CD14-positive monocyte (primary cell): Measurements from ENCODE around the gene FHL5. TPM values are rescaled to one million over a fixed set of nuclear protein-coding genes. Genes with fewer than 3 reads are reported as not detected.

ENCODE experiments used
- DNase-seq, 3 donors: peaks; one replicate each; pipeline ENCODE4 v3.0.0-alpha.2; 2011 to 2022
- H2AFZ ChIP-seq: 2 replicates; pipeline ENCODE4 v1.6.0; 2012; ENCODE audit warnings: mild to moderate bottlenecking, low read depth, low read length, inconsistent platforms; ENCODE audit not compliant: insufficient read depth, poor library complexity, severe bottlenecking
- H3K27ac ChIP-seq, 2 donors: 1 replicate in 1 of 2; 2 replicates in 1 of 2; pipeline ENCODE4 v1.5.1; 2012 to 2013; ENCODE audit warnings: low read length in 2 of 2, control low read depth in 1 of 2, inconsistent platforms in 1 of 2, low read depth in 1 of 2, mild to moderate bottlenecking in 1 of 2
- H3K27me3 ChIP-seq, 2 donors: one replicate each; pipeline versions ENCODE4 v1.6.0 to v1.6.1; 2011 to 2013; ENCODE audit warnings: low read length in 2 of 2; ENCODE audit not compliant: control insufficient read depth in 2 of 2, insufficient read depth in 2 of 2
- H3K36me3 ChIP-seq, 2 donors: replicated peaks in 1 of 2; 1 replicate in 1 of 2; 2 replicates in 1 of 2; pipeline versions ENCODE4 v1.5.1 to v1.6.1; 2012 to 2013; ENCODE audit warnings: low read length in 2 of 2, control low read depth in 1 of 2, inconsistent platforms in 1 of 2, mild to moderate bottlenecking in 1 of 2; ENCODE audit not compliant: insufficient read depth in 2 of 2, control insufficient read depth in 1 of 2
- H3K4me1 ChIP-seq, 2 donors: 1 replicate in 1 of 2; 2 replicates in 1 of 2; pipeline versions ENCODE4 v1.5.1 to v1.6.1; 2012 to 2013; ENCODE audit warnings: low read length in 2 of 2, control low read depth in 1 of 2, inconsistent platforms in 1 of 2, mild to moderate bottlenecking in 1 of 2, moderate library complexity in 1 of 2; ENCODE audit not compliant: insufficient read depth in 2 of 2, control insufficient read depth in 1 of 2
- H3K4me2 ChIP-seq: replicated peaks from 2 replicates; pipeline ENCODE3; 2012; ENCODE audit warnings: low read length, moderate library complexity, mild to moderate bottlenecking; ENCODE audit not compliant: poor library complexity, severe bottlenecking; ENCODE audit errors: extremely low read depth
- H3K4me3 ChIP-seq, 3 experiments: fragments of 200-600 bp in 1 of 3; sonication (generic) in 1 of 3; replicated peaks in 1 of 3; 1 replicate in 2 of 3; 2 replicates in 1 of 3; pipeline ENCODE4 v1.5.1; 2011 to 2013; ENCODE audit warnings: low read length in 3 of 3, mild to moderate bottlenecking in 3 of 3, control low read depth in 2 of 3, low read depth in 2 of 3, inconsistent platforms in 1 of 3, moderate library complexity in 1 of 3
- H3K79me2 ChIP-seq: 2 replicates; pipeline ENCODE4 v1.6.0; 2012; ENCODE audit warnings: mild to moderate bottlenecking, control low read depth, inconsistent platforms, low read length, moderate library complexity; ENCODE audit not compliant: insufficient read depth
- H3K9ac ChIP-seq: 2 replicates; pipeline ENCODE4 v1.6.0; 2017; ENCODE audit warnings: low read length, mild to moderate bottlenecking; ENCODE audit not compliant: insufficient read depth, poor library complexity, severe bottlenecking
- H3K9me3 ChIP-seq, 2 donors: replicated peaks in 1 of 2; 1 replicate in 1 of 2; 2 replicates in 1 of 2; pipeline versions ENCODE4 v1.5.1 to v1.6.1; 2012 to 2013; ENCODE audit warnings: low read length in 2 of 2, control low read depth in 1 of 2; ENCODE audit not compliant: control insufficient read depth in 1 of 2, insufficient read depth in 1 of 2
- H4K20me1 ChIP-seq: 2 replicates; pipeline ENCODE4 v1.6.0; 2012; ENCODE audit warnings: mild to moderate bottlenecking, low read length, control low read depth, moderate library complexity; ENCODE audit not compliant: insufficient read depth
- H3K27ac Mint-ChIP-seq, 7 donors: one replicate each; pipeline ENCODE4 v1.8.0; 2020; ENCODE audit warnings: mild to moderate bottlenecking in 7 of 7, mixed read lengths in 7 of 7, moderate library complexity in 6 of 7, inconsistent platforms in 2 of 7
- H3K27me3 Mint-ChIP-seq, 3 donors: one replicate each; pipeline ENCODE4 v1.8.0; 2021 to 2022; ENCODE audit warnings: low read depth in 3 of 3, mild to moderate bottlenecking in 3 of 3, mixed read lengths in 3 of 3, moderate library complexity in 3 of 3, inconsistent platforms in 1 of 3
- H3K36me3 Mint-ChIP-seq, 2 donors: one replicate each; pipeline ENCODE4 v1.8.0; 2020; ENCODE audit warnings: mixed read lengths in 2 of 2, inconsistent platforms in 1 of 2, mild to moderate bottlenecking in 1 of 2
- H3K4me1 Mint-ChIP-seq: one replicate; pipeline ENCODE4 v1.8.0; 2020; ENCODE audit warnings: mild to moderate bottlenecking, mixed read lengths
- H3K4me3 Mint-ChIP-seq, 2 donors: one replicate each; pipeline ENCODE4 v1.8.0; 2020; ENCODE audit warnings: mild to moderate bottlenecking in 2 of 2, mixed read lengths in 2 of 2, moderate library complexity in 1 of 2
- H3K9me3 Mint-ChIP-seq, 7 donors: one replicate each; pipeline ENCODE4 v1.8.0; 2020 to 2022; ENCODE audit warnings: mixed read lengths in 7 of 7, mild to moderate bottlenecking in 6 of 7, moderate library complexity in 6 of 7, inconsistent platforms in 2 of 7
- WGBS: methylation state at CpG from one replicate; pipeline ENCODE4 v1.1.5; 2013; ENCODE audit warnings: missing lambda C conversion rate; ENCODE audit not compliant: insufficient coverage; 5-methylcytosine and 5-hydroxymethylcytosine counted together
- intact Hi-C, 2 donors: fragments of 100-400 bp; cut with micrococcal nuclease; formaldehyde crosslinking; loops; one replicate each; pipeline versions ENCODE4 v1.15.0 to v1.15.1; 2023
- polyA plus RNA-seq, 3 donors: library from polyadenylated mRNA; depleted of rRNA in 1 of 3; unstranded in 2 of 3; stranded (reverse) in 1 of 3; fragments of 300-500 nt in 2 of 3; fragments of >200 nt in 1 of 3; fragmentation: Illumina TruSeq in 2 of 3; gene quantifications; 1 replicate in 2 of 3; 2 replicates in 1 of 3; pipeline ENCODE4 v1.2.3, GENCODE V29; 2012 to 2021
- small RNA-seq: library from RNA; depleted of rRNA; stranded (forward); fragments of <200 nt; gene quantifications from one replicate; pipeline ENCODE3, GENCODE V24; 2012; ENCODE audit warnings: low read depth; ENCODE audit not compliant: insufficient read length
- TF ChIP-seq, protein P1 (sequence below): fragments of 200-600 bp; IDR thresholded peaks from one replicate; pipeline ENCODE4 v1.8.0; 2022; ENCODE audit warnings: antibody characterized with exemption, mild to moderate bottlenecking

FHL5 gene
- polyA plus RNA-seq, 3 donors = not detected

DNA sequence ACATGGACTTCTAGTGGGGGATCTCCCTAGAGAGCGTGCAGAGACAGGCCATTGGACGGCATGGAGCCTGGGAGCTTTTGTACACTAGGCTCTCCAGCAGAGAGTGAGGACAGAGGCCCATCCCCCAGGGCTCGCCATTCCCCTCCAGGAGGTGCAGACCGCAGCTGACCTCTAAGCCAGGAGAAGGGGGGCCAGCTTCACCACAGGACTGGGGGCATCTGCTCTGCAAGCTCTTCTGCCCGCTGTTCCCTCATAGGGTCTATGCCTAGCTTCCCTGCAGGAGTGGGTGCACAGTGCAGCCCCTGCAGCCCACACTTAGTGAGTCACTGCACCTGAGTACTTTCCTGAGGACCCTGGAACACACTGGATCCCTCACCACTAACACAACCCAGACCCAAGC, 94.4 kb downstream of the FHL5 start:
- Histone ChIP-seq H3K9me3 (peaks cover 0 to 9% of the 10 kb centered on the region in 2 donors), H3K9ac (no peak overlapping the region), H3K4me2 (no peak overlapping the region), H3K27me3 (no peaks in the 10 kb centered on the region), H3K4me1 (no peaks in the 10 kb centered on the region), H4K20me1 (no peaks in the 10 kb centered on the region), H2AFZ (no peak overlapping the region), H3K79me2 (no peaks in the 10 kb centered on the region), H3K27ac (no peak overlapping the region), H3K4me3 (no peak overlapping the region), H3K36me3 (no peaks in the 10 kb centered on the region)
- H3K27ac Mint-ChIP-seq = no peak overlapping the region
- intact Hi-C loops = no loop called here
- peaks cover 0 to 15% (median 4%) of the 10 kb centered on the region in 7 donors for H3K9me3 Mint-ChIP-seq
- 82% methylated on average over 5 of the region's 5 CpGs for WGBS
- no peaks in the 10 kb centered on the region for H3K36me3 Mint-ChIP-seq
- TF ChIP-seq, protein P1, sequence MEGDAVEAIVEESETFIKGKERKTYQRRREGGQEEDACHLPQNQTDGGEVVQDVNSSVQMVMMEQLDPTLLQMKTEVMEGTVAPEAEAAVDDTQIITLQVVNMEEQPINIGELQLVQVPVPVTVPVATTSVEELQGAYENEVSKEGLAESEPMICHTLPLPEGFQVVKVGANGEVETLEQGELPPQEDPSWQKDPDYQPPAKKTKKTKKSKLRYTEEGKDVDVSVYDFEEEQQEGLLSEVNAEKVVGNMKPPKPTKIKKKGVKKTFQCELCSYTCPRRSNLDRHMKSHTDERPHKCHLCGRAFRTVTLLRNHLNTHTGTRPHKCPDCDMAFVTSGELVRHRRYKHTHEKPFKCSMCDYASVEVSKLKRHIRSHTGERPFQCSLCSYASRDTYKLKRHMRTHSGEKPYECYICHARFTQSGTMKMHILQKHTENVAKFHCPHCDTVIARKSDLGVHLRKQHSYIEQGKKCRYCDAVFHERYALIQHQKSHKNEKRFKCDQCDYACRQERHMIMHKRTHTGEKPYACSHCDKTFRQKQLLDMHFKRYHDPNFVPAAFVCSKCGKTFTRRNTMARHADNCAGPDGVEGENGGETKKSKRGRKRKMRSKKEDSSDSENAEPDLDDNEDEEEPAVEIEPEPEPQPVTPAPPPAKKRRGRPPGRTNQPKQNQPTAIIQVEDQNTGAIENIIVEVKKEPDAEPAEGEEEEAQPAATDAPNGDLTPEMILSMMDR = no peak
- H3K27me3 Mint-ChIP-seq = no peaks in the 10 kb centered on the region
- no peaks in the 10 kb centered on the region for H3K4me1 Mint-ChIP-seq
- H3K4me3 Mint-ChIP-seq = no peak overlapping the region
- no peak for DNase-seq

DNA sequence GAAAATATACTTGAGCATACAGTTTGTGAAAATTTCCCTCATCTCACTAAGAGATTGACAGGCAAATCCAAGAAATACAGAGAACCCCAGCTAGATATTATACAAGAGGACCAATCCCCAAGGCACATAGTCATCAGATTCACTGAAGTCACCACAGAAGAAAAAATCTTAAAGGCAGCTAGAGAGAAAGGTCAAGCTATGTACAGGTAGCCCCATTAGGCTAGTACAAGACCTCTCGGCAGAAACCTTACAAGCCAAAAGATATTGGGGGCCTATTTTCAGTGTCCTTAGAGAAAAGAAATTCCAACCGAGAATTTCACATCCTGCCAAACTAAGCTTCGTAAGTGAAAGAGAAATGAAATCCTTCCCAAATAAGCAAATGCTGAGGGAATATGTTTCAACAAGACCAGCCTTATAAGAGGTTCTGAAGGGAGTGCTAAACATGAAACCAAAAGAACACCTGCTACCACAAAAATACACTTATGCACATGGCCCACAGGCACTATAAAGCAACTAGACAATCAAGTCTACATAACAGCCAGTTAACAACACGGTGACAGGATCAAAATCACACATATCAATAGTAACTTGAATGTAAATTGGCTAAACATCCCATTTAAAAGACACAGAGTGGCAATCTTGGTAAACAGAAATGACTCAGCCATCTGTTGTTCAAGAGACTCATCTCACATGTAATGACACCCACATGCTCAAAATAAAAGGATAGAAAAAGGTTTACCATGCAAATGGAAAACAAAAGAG, 96.3 kb downstream of the FHL5 start:
- H3K27ac ChIP-seq = no peak overlapping the region
- H4K20me1 ChIP-seq = no peaks in the 10 kb centered on the region
- no CpG with 5 or more reads among the region's 4 CpGs for WGBS
- no peak overlapping the region for H3K27ac Mint-ChIP-seq
- H3K36me3 ChIP-seq = no peaks in the 10 kb centered on the region
- H2AFZ ChIP-seq = no peak overlapping the region
- H3K27me3 ChIP-seq = no peaks in the 10 kb centered on the region
- no peaks in the 10 kb centered on the region for H3K4me1 Mint-ChIP-seq
- no peak overlapping the region for H3K4me3 ChIP-seq
- H3K27me3 Mint-ChIP-seq = no peaks in the 10 kb centered on the region
- H3K9ac ChIP-seq = no peak overlapping the region
- DNase-seq = no peak
- no peaks in the 10 kb centered on the region for H3K4me1 ChIP-seq
- no peaks in the 10 kb centered on the region for H3K79me2 ChIP-seq
- no peaks in the 10 kb centered on the region for H3K36me3 Mint-ChIP-seq
- H3K9me3 Mint-ChIP-seq = peaks cover 0 to 15% (median 4%) of the 10 kb centered on the region in 7 donors
- TF ChIP-seq, protein P1 = no peak
- H3K4me3 Mint-ChIP-seq = no peak overlapping the region
- intact Hi-C loops = no loop called here
- peaks cover 0 to 9% of the 10 kb centered on the region in 2 donors for H3K9me3 ChIP-seq
- H3K4me2 ChIP-seq = no peak overlapping the region

Small RNAs within 50 kb of the gene (small RNA-seq; reads per million reads assigned to genes)
- not detected for gene RNU4-70P

Other genes starting within 250 kb of the FHL5 start
- 10 to 100 TPM in 2 of 3 donors, 1 to 10 TPM in 1; 5.4 to 16.3 (median 12.6) TPM for gene UFL1, start 41.3 kb upstream of the FHL5 start, polyA plus RNA-seq